Suppressor macrophage treated with lipopolysaccharide for 1 hour (primary cell): ENCODE measurements around the gene AADACL4.

Experiments used
- DNase-seq, 3 donors: peaks; one replicate each; pipeline ENCODE4 v3.0.0-alpha.2; 2020 to 2022

AADACL4 gene

GRCh38 chr1:12643785-12644184 is at the start of gene AADACL4:
TSS of gene AADACL4 (plus strand) at chr1:12644085. CDS start at chr1:12644547, 462 bp downstream.
- no peak for DNase-seq

DNA sequence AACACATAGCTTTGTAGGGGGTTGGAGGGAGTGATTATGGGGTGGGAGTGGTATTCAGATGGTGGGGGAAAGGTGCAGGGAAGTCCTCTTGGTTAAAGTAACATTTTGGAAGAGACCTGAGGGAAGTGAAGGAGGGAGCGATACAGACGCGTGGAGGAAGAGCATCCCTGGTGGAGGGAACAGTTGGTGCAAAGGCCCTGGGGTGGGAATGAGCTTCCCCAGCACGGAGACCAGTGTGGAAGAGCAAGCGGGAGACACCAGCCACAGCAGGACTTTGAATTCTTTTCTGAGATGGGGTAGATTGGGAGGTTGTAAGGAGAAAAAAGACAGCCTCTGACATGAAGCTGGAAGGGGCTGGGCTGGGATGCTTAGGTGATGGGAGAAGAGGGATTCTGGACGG is 49.4 kb upstream of the AADACL4 start:
- DNase-seq: no peak

- DNase-seq: peak; percentile 53 to 78 (median 57)
Observed at GRCh38 chr1:12594966-12595756, 48.7 kb upstream of the AADACL4 start.

GRCh38 chr1:12595757-12596006 is 48.2 kb upstream of the AADACL4 start:
- no peak for DNase-seq

GRCh38 chr1:12596007-12596821 is 47.7 kb upstream of the AADACL4 start:
- peak; percentile 77 to 85 (median 80) for DNase-seq

DNA sequence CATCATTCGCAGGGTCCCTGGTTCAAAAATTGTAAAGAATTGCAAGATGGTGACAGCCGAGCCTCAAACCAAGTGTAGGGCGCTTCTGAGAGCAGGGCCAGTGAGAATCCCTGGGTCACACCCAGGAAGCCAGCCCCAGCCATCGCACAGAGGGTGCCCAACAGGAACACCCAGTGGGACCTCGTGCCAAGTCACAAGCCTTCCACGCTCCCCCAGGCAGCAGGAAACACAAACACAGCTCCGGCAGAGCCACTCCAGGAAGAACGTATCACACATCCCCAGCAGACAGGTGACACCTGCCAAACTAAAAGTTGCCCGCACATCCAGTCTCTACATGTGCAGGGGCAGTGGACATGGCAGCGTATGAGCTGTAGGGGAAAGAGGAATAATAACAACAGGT is 46.1 kb upstream of the AADACL4 start:
- DNase-seq: peak in 1 of 3 donors; percentile 26

DNA sequence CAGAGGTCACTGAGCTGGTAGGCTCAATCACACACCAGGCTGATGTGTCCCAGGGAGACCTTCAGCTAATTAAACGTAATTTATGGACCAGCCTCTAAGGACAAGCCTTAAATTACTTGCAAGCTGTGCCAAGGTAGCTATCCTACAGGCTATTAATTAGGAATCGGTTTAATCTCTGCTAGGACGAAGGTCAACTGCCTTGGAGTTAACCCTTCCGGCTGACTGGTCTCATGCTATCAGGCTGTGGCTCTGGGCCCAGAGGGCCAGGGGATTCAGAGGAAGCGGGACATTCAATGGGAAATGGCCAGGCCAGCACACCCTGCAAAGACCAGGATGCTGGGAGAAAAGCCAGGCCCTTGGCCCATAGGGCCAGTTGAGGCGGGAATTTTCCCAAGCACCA is 44.9 kb upstream of the AADACL4 start:
- DNase-seq: no peak

DNA sequence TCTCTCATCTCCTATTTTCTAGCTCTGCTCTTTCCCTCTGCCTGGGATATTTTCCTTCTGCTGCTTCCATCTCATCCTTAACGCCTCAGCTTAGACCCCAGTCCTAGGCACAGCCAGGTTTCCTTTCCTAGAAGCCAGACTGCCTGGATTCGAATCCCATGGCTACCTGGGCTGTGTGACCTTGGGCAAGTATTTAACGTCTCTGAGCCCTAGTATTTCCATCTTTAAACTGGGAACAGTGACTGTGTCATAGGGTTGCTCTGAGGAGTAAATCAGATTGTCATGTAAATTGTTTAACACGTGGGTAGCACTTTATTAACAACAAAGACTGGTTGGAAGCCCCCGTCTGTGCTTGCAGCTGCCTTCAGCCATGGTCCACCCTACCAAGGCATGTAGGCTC is 44.2 kb upstream of the AADACL4 start:
- DNase-seq: no peak

DNA sequence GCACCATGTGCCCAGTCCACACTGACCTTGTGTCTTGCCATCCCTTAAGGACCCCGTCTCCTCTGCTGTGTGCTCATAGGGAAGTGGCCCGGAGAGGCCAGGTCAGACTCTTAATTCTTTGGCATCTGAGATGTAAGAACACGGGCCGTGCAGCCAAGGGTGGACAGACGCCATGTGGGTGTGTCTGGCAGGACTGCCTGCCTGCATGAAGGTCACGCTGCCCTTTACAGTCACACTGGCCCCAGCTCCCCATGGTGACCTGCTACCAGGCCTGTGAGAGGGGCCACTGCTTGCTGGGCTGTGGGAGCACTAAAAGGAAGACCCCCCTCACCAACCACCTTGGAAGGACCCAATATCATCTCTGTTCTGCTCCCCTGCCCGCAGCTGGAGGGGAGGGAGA is 43.5 kb upstream of the AADACL4 start:
- no peak for DNase-seq

DNA sequence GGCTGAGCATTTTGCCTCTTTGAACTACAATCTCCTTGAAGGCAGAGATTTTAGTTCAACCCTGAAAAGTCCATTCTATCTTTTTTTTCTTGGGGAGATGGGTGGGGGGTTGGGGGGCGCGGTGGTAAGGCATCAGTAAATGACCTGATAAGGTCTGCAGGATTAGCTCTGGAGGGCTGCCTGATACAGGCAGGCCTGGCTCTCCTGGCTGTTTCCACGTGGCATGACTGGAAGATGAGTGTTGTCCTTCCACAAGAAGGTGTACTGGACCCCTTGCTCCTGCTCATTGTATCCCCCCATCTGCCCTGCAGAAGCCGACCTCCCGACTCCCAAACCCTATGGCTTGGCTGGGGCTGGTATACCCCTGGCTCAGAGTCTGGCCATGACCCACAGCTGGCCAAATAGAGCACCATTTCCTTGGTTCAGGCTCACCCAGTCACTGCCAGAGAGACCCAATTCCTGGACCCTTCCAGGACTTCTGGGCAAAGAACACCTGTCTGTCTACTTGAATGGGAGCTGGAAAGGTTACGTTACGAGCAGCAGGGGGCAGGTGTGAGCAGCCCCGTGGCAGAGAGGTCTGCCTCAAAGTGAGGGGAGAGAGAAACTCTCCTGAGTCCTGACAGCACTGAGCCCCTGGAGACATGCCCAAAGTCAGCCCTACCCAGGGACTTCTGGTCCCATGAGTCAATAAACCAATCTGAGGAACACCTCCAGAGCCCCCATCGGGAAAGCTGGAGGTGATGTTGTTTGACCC is 42.8 kb upstream of the AADACL4 start:
- DNase-seq: peak in 1 of 3 donors; percentile 42

DNA sequence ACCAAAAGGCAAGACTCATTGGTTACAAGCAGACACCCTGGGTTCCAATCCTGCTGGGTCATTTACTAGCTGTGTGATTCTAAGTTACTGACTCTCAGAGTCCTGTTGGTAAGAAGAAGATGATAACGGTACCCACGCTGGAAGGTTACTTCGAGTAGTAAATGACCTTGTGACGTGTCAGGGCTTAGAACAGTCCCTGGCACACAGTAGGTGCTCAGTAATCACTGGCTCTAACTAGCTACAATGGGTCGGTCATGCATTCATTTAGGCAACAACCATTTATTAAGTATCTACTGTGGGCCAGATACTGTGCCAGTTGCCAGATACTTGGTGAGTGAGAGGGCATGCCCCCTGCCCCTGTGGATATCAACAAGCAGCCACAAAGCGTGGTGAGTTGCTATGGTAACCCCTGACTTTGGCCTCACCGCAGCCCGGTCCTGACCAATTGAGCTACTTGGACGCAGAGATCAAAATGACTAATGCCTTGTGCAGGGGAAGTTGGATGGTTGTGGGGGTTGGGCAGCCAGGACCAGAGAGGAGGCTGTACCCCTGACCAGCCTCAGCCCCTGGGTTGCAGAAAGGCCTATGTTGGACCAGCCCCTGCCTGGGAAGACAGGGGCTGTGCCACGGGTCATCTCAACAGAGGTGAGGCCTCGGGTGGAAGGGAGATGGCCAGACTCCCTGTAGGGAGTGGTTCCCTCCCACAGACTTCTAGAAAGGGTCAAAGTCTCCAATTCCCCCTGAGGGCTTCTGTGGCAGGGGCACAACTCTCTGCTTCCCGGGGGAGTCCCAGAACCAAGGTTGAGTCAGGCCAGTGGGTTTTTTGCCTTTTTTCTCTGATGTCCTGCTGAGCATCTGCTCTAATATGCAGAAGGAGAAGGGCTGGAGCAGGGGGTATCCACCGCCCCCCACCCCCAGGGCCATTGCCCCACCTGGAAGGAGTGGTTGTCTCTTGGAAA is 41.9 kb upstream of the AADACL4 start:
- peak; percentile 77 to 80 (median 78) for DNase-seq

GRCh38 chr1:12602659-12603024 is 41.2 kb upstream of the AADACL4 start:
- no peak for DNase-seq

DNA sequence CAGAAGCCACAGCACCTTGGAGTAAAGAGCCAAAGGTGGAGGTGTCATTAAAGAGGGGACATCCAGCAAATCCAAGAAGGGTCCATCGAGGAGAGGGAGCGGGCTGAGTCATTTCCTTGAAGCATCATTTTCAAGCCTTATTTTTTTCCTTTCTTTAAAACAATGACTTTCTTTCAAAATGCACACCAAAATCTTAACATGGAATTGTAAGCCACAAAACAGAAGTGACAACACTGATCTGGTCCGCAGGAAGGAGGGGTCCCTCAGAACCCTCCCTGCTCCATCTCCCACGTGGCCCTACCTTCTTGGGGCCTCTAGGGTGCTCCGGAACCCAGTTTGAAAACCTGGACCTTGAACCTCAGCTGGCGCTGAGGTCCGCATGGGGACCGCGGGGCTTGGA is 40.7 kb upstream of the AADACL4 start:
- no peak for DNase-seq

DNA sequence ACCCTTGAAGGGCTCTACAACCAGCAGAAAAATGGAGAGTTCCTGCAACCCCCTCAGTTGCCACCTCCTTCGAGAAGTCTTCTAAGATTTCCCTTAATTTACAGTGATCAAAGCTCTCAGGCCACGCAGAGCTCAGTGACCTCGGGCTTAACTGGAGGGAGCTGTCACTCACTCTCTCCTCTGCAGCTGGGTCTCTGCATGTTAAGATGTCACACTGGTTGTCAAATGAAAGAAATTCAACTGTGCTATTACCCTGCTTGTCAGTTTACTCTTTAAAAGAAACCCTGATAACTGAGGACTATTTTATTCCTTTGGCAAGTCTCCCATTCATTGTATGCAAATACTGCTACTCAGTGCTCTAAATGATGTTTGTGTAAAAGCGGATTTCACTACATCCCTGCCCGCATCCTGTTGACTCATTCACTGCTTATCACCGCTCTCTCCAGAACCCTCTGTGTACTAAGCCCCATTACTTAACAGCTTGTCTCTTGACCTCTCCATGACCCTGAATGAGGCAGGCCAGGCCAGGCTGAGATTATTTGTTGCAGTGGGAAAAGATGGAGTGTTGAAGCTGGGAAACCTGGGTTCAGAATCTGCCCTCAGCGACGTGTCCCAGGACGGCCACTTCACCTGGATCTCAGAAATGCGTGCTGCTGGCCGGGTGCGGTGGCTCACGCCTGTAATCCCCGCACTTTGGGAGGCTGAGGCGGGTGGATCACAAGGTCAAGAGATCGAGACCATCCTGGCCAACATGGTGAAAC is 39.6 kb upstream of the AADACL4 start:
- DNase-seq: peak; percentile 89 to 96 (median 96)

DNA sequence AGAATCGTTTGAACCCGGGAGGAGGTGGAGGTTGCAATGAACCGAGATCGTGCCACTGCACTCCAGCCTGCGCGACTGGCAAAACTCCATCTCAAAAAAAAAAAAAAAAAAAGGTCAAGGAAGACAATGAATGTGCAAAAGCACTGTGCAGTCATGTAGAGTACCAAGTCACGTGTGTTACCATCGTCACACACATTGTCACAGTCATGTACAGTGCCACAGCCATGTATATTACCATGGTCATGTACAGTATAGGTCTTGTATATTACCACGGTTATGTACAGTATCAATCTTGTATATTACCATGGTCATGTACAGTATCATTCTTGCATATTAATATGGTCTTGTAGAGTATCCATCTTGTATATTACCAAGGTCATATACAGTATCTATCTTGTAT is 38.9 kb upstream of the AADACL4 start:
- DNase-seq: no peak

GRCh38 chr1:12607263-12607662 is 36.6 kb upstream of the AADACL4 start:
- no peak for DNase-seq

DNA sequence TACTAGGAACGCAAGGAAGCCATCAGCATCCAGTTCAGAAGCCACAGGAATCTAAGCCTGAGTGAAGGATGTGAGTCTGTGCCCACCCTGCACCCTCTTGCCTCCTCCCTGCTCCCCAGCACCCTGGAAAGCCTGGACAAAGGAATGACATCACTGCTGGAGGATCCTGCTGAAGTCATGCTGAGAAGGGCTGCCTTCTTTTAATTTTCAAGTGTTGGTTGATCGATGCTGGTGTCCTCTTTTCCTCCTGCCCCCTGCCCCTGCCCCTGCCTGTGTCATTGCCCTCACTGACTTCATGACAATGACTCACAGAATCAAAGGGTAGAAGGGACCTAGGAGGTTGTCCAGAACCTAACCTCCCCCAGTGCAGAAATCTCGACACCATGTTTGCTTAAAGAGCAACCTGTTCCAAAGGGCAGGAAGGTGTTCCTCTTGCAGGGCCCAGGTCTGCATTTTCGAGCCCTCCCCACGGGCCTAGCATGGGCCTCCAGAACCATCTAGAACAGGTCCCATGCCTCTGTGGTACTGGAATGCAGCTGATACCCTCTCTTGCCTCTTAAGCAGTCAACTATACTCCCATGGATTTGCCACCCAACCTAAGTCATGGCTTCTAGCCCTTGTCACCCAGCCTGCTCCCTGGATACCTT is 35.5 kb upstream of the AADACL4 start:
- DNase-seq: no peak

DNA sequence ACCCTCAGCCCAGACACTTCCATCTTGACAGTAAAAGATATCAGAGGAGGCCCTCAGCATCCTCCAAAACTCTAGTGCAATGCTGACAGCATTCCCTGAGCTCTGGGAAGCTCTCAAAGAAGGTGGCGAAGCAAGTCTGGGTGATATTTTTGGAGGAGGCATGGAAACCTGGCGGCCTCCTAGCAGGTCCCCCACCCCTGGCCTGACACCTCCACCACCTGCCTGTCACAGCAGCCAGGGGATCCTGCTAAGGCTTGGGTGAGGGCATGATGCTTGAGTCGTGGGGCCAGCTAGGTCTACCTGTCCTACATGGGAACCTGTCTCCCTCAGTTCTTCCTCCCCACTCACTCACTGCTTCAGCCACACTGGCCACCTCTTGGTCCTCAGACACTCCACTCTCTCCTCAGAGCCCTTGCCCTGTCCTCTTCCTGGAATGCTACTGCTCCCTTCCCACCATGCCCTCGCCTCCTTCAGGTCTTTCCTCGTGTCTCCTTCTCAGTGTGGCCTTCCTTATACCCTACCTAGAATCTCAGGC is 34.3 kb upstream of the AADACL4 start:
- DNase-seq: no peak

DNA sequence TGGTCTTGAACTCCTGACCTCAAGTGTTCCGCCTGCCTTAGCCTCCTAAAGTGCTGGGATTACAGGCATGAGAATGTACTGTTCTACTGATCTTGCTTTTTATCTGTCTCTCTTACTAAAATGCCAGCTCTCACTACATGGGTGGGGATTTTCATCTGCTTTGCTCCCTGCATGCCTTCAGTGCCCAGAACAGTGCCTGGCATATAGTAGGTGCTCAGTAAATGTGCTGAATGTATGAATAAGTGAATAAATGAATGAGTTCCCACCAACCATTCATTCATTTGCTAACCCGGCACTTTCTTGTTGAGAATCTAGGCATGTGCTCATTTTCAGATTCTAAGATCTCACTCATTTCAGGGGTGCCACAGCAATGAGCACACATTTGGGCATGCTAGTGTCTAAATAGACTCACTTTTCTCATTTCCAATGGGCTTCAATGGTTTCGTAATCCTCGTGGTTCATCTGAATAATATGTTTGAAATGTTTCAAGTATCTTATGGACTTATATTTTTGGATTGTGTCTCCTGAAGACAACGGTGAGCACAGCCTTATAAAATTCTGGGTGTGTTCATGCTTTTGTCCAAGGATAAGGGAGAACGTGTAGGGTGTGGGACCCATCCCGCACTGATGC is 33.5 kb upstream of the AADACL4 start:
- DNase-seq: no peak

GRCh38 chr1:12610941-12611340 is 32.9 kb upstream of the AADACL4 start:
- no peak for DNase-seq
